GM18951 (cell line): ENCODE results near the gene KRR1.
"Not testable (repeated sequence)": the region's sequence is repeated elsewhere in the genome, so short reads cannot be mapped to it uniquely, and the experiment has no call there.

ENCODE experiments used
- POLR2A ChIP-seq: IDR thresholded peaks from 4 replicates; pipeline ENCODE4 v1.6.1; 2011; ENCODE audit warnings: mild to moderate bottlenecking; ENCODE audit not compliant: insufficient read length, insufficient read depth; ENCODE audit errors: extremely low read depth
- in situ Hi-C: fragments of 300-500 bp; cut with MboI; formaldehyde crosslinking; loops from one replicate; pipeline ENCODE4 v1.12.0; 2022; ENCODE audit warnings: low sequenced_read_pairs, mixed read lengths, inconsistent platforms; ENCODE audit not compliant: unreplicated experiment

Gene KRR1

GRCh38 chr12:75543529-75543928, 32.1 kb upstream of the KRR1 start:
- in situ Hi-C loops, result loop anchor here (25.0 kb wide), 2 partner anchors 794 to 894 kb away; partner anchors contain the start of gene BBS10
- no peak for TF ChIP-seq POLR2A

GRCh38 chr12:75542942-75543341, 31.5 kb upstream of the KRR1 start:
- no peak for TF ChIP-seq POLR2A
- in situ Hi-C loops, result loop anchor here (25.0 kb wide), 2 partner anchors 794 to 894 kb away; partner anchors contain the start of gene BBS10

GRCh38 chr12:75539889-75540288, 28.5 kb upstream of the KRR1 start:
- in situ Hi-C loops, result loop anchor here (10.0 to 25.0 kb wide), 3 partner anchors 495 to 897 kb away; partner anchors contain the start of genes BBS10 and PHLDA1
- TF ChIP-seq POLR2A, result no peak

- in situ Hi-C loops, result loop anchor here (10.0 to 25.0 kb wide), 3 partner anchors 502 to 904 kb away; partner anchors contain the start of genes BBS10 and PHLDA1
- TF ChIP-seq POLR2A, result no peak
Observed at GRCh38 chr12:75533239-75533638, 21.8 kb upstream of the KRR1 start.

GRCh38 chr12:75529826-75530225, 18.4 kb upstream of the KRR1 start:
- in situ Hi-C loops, result loop anchor here (10.0 to 25.0 kb wide), 3 partner anchors 505 to 907 kb away; partner anchors contain the start of genes BBS10 and PHLDA1
- no peak for TF ChIP-seq POLR2A

- in situ Hi-C loops, result loop anchor here (25.0 kb wide), 2 partner anchors 808 to 908 kb away; partner anchors contain the start of gene BBS10
- no peak for TF ChIP-seq POLR2A
Observed at GRCh38 chr12:75529316-75529715, 17.9 kb upstream of the KRR1 start.

- no peak for TF ChIP-seq POLR2A
- in situ Hi-C loops, result loop anchor here (25.0 kb wide), 2 partner anchors 809 to 909 kb away; partner anchors contain the start of gene BBS10
Observed at GRCh38 chr12:75528692-75529091, 17.3 kb upstream of the KRR1 start.

- TF ChIP-seq POLR2A, result no peak
- in situ Hi-C loops, result loop anchor here (25.0 kb wide), 2 partner anchors 809 to 909 kb away; partner anchors contain the start of gene BBS10
Observed at GRCh38 chr12:75528272-75528671, 16.9 kb upstream of the KRR1 start.

GRCh38 chr12:75526655-75527511, 15.5 kb upstream of the KRR1 start:
- no peak for TF ChIP-seq POLR2A
- in situ Hi-C loops, result loop anchor here (25.0 kb wide), 2 partner anchors 810 to 910 kb away; partner anchors contain the start of gene BBS10

- in situ Hi-C loops, result loop anchor here (25.0 kb wide), 2 partner anchors 812 to 912 kb away; partner anchors contain the start of gene BBS10
- no peak for TF ChIP-seq POLR2A
Observed at GRCh38 chr12:75525263-75525662, 13.9 kb upstream of the KRR1 start.

- in situ Hi-C loops, result not testable (repeated sequence)
Observed at GRCh38 chr12:75522124-75522523, 10.7 kb upstream of the KRR1 start.

GRCh38 chr12:75521224-75521623, 9.8 kb upstream of the KRR1 start:
- in situ Hi-C loops, result not testable (repeated sequence)

- in situ Hi-C loops, result no loop called here
Observed at GRCh38 chr12:75509621-75510020, 1.8 kb downstream of the KRR1 start.

GRCh38 chr12:75508159-75508558, 3.2 kb downstream of the KRR1 start:
- in situ Hi-C loops, result no loop called here
- TF ChIP-seq POLR2A, result no peak

More at GRCh38 chr12:75509621-75510020, 1.8 kb downstream of the KRR1 start:
- TF ChIP-seq POLR2A, result no peak
